ENCODE measurements around the gene NCAPG. TPM values are rescaled to one million over a fixed set of nuclear protein-coding genes. Genes with fewer than 3 reads are reported as not detected.

Gene NCAPG
- total and polyA plus RNA-seq, 2 of the 4 experiments (the other 2 are of a cell fraction) = 10.9 to 26.7 TPM

- no peak overlapping the region for H4K8ac ChIP-seq (ENCODE audit: low read depth in 2 of 2, low read length in 2 of 2)
- POLR2A ChIA-PET (ENCODE audit: unreplicated experiment) = no interaction called here
- in situ Hi-C loops (cut with MboI; ENCODE audit: low sequenced_read_pairs) (no loop called here), dilution Hi-C loops (cut with HindIII; ENCODE audit: low sequenced_read_pairs, unreplicated experiment) (no loop called here), intact Hi-C loops (cut with micrococcal nuclease) (no loop called here)
- no peak overlapping the region for H3K14ac ChIP-seq (replicated peaks; ENCODE audit: low read depth, low read length)
- no peaks in the 10 kb centered on the region for H3K9me3 ChIP-seq (ENCODE audit: control insufficient read depth, insufficient read depth, low read length)
- no peak overlapping the region for H3K56ac ChIP-seq (ENCODE audit: extremely low read depth, insufficient read depth, low read length)
- no peak overlapping the region for H4K91ac ChIP-seq (ENCODE audit: insufficient read depth, low read depth, low read length)
- CTCF ChIA-PET = no interaction called here
- no peak overlapping the region for H2BK15ac ChIP-seq (ENCODE audit: low read depth, low read length)
- H3K9me1 ChIP-seq (ENCODE audit: insufficient read depth, low read length) = no peaks in the 10 kb centered on the region
- DNase-seq (no peak), ATAC-seq (ENCODE audit: low read depth) (no peak)
- H3K4me2 ChIP-seq (ENCODE audit: low read depth, low read length) = no peak overlapping the region
- H3K18ac ChIP-seq (ENCODE audit: low read depth, low read length) = no peak overlapping the region
- no TSS peak for BruUV-seq (replicated peaks)
- no peak overlapping the region for H2AK9ac ChIP-seq (replicated peaks; ENCODE audit: low read depth, low read length, poor library complexity)
- no peak overlapping the region for H2BK5ac ChIP-seq (ENCODE audit: low read depth, low read length, poor library complexity, severe bottlenecking)
- TF ChIP-seq MAZ (IDR thresholded peaks at IDR 0.05; ENCODE audit: borderline replicate concordance, low read depth, low read length) (no peak), CEBPB (IDR thresholded peaks at IDR 0.05; ENCODE audit: low read depth, low read length) (no peak), SMC3 (IDR thresholded peaks at IDR 0.05; ENCODE audit: low read depth, low read length) (no peak), RCOR1 (IDR thresholded peaks at IDR 0.05; ENCODE audit: insufficient replicate concordance, low read length) (no peak), BHLHE40 (IDR thresholded peaks at IDR 0.05; ENCODE audit: low read depth, low read length) (no peak), CTCF (conservative IDR thresholded peaks at IDR 0.05; ENCODE audit: low read depth, low read length) (no peak), USF2 (IDR thresholded peaks at IDR 0.05; ENCODE audit: low read depth, low read length) (no peak), MXI1 (IDR thresholded peaks at IDR 0.05; ENCODE audit: borderline replicate concordance, low read depth, low read length) (no peak), MAFK (IDR thresholded peaks at IDR 0.05; ENCODE audit: low read depth, low read length) (no peak), FOS (IDR thresholded peaks at IDR 0.05; ENCODE audit: low read depth, low read length) (no peak), CHD1 (IDR thresholded peaks at IDR 0.05; ENCODE audit: low read depth, low read length) (no peak), NFE2L2 (IDR thresholded peaks at IDR 0.05; ENCODE audit: low read depth, low read length) (no peak)
- no peak overlapping the region for H2AFZ ChIP-seq (replicated peaks; ENCODE audit: low read length, poor library complexity)
- peaks cover 1% of the 10 kb centered on the region; the same call in 1 of the 2 replicates for H3K27me3 ChIP-seq (ENCODE audit: control insufficient read depth, insufficient read depth, low read length)
- H3K4me3 ChIP-seq (ENCODE audit: insufficient read depth, low read depth, low read length) = no peak overlapping the region
- no peak overlapping the region for H4K5ac ChIP-seq (ENCODE audit: low read depth, low read length)
- H2BK120ac ChIP-seq (ENCODE audit: low read depth, low read length) = no peak overlapping the region
- H3K23ac ChIP-seq (ENCODE audit: low read depth, low read length) = no peak overlapping the region
- no peak overlapping the region for H3K9ac ChIP-seq (ENCODE audit: low read depth, low read length)
- no peaks in the 10 kb centered on the region for H3K79me1 ChIP-seq (ENCODE audit: low read depth in 1 of 2, low read length in 2 of 2)
- H2BK20ac ChIP-seq (ENCODE audit: low read depth, low read length) = no peak overlapping the region
- H3K4me1 ChIP-seq (ENCODE audit: control insufficient read depth, insufficient read depth, low read length) = no peaks in the 10 kb centered on the region
- no peaks in the 10 kb centered on the region for H3K36me3 ChIP-seq (ENCODE audit: control insufficient read depth, insufficient read depth, low read length)
- H3K4ac ChIP-seq (ENCODE audit: low read depth, low read length) = no peak overlapping the region
- no CpG with 5 or more reads among the region's 10 CpGs for WGBS, 2 experiments (ENCODE audit: extremely low coverage in 2 of 2, insufficient read length in 1 of 2)
- no peaks in the 10 kb centered on the region for H4K20me1 ChIP-seq (ENCODE audit: insufficient read depth, low read length)
- H3K27ac ChIP-seq (ENCODE audit: insufficient read depth, low read length) = no peak overlapping the region
- no peak overlapping the region for H2AK5ac ChIP-seq (ENCODE audit: low read depth, low read length)
Observed at GRCh38 chr4:17773135-17773698, 37.6 kb upstream of the NCAPG start.
